Vagina (tissue), 2 donors: ENCODE results near the gene LAMA2.

Experiments used
- CTCF ChIP-seq, 3 experiments: fragments of 450-650 bp in 2 of 3; fragments of 200-600 bp in 1 of 3; sonication (generic) in 1 of 3; IDR thresholded peaks; one replicate each; pipeline ENCODE4 v1.5.1; 2017 to 2019; ENCODE audit warnings: antibody characterized with exemption in 3 of 3, mild to moderate bottlenecking in 2 of 3, moderate library complexity in 2 of 3
- POLR2A ChIP-seq, 2 donors: fragments of 450-650 bp; IDR thresholded peaks; one replicate each; pipeline ENCODE4 v1.6.1; 2017; ENCODE audit warnings: antibody characterized with exemption in 2 of 2, mild to moderate bottlenecking in 2 of 2, moderate library complexity in 2 of 2

GRCh38 chr6:129429956-129430355 lies 547.0 kb downstream of the LAMA2 start:
- TF ChIP-seq CTCF (IDR thresholded peaks at IDR 0.05) (no peak), POLR2A (IDR thresholded peaks at IDR 0.05) (no peak)
